Measurements from ENCODE around the gene STAC3.
"Not testable (repeated sequence)": the region's sequence is repeated elsewhere in the genome, so short reads cannot be mapped to it uniquely, and the experiment has no call there.

STAC3 gene

GRCh38 chr12:57250956-57251355, at the start of gene STAC3:
TSS of gene STAC3 (minus strand) at chr12:57251187. CDS start at chr12:57249636, 1,551 bp downstream.
- TF ChIP-seq, protein P1, sequence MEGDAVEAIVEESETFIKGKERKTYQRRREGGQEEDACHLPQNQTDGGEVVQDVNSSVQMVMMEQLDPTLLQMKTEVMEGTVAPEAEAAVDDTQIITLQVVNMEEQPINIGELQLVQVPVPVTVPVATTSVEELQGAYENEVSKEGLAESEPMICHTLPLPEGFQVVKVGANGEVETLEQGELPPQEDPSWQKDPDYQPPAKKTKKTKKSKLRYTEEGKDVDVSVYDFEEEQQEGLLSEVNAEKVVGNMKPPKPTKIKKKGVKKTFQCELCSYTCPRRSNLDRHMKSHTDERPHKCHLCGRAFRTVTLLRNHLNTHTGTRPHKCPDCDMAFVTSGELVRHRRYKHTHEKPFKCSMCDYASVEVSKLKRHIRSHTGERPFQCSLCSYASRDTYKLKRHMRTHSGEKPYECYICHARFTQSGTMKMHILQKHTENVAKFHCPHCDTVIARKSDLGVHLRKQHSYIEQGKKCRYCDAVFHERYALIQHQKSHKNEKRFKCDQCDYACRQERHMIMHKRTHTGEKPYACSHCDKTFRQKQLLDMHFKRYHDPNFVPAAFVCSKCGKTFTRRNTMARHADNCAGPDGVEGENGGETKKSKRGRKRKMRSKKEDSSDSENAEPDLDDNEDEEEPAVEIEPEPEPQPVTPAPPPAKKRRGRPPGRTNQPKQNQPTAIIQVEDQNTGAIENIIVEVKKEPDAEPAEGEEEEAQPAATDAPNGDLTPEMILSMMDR (IDR thresholded peaks at IDR 0.05; ENCODE audit: low read depth, low read length) = no peak
- DNase-seq (ENCODE audit: low read depth in 2 of 2) = no peak
- no peak within 1 kb of the TSS for H3K4me3 ChIP-seq (replicated peaks in 1 of 2; ENCODE audit: low read depth in 2 of 2, low read length in 2 of 2)

GRCh38 chr12:57299514-57300016, 48.6 kb upstream of the STAC3 start:
- TF ChIP-seq, protein P1 (IDR thresholded peaks at IDR 0.05; ENCODE audit: low read depth, low read length) = no peak
- H3K4me3 ChIP-seq (replicated peaks in 1 of 2; ENCODE audit: low read depth in 2 of 2, low read length in 2 of 2) = no peak overlapping the region
- no peak for DNase-seq (ENCODE audit: low read depth in 2 of 2)

DNA sequence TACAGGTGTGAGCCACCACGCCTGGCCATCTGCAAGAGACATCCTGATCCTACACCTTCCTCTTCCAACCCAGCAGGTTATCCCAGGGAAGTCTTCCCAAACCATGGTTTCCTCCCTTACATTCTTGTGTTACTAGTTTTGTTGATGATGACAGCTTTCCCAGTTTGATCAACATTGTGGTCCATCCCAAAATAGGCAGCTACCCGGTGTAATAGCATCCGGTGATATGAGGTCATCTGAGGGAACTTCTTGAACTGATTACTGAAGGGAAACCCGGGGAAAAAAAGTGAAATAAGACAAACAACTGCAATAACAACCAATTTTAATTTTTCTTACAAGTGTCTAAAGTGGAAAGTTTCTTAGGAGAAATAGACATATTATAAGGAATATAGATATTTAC, 45.3 kb upstream of the STAC3 start:
- TF ChIP-seq, protein P1 (IDR thresholded peaks at IDR 0.05; ENCODE audit: low read depth, low read length) = no peak
- H3K4me3 ChIP-seq (replicated peaks in 1 of 2; ENCODE audit: low read depth in 2 of 2, low read length in 2 of 2) = no peak overlapping the region
- DNase-seq (ENCODE audit: low read depth in 2 of 2) = no peak

DNA sequence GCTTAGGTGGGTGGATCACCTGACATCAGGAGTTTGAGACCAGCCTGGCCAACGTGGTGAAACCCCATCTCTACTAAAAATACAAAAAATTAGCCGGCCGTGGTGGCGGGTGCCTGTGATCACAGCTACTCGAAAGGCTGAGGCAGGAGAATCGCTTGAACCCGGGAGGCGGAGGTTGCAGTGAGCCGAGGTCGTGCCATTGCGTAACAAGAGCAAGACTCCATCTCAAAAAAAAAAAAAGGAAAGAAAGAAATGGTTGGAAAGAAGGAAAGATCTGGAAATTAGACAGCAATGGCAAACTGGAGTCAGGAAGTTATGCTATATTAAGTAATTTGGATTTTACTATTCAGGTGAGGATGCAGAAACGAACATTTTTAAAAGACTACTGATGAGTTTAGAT, 31.1 kb upstream of the STAC3 start:
- DNase-seq (ENCODE audit: low read depth in 2 of 2); H3K4me3 ChIP-seq (replicated peaks in 1 of 2; ENCODE audit: low read depth in 2 of 2, low read length in 2 of 2): not testable (repeated sequence)

DNA sequence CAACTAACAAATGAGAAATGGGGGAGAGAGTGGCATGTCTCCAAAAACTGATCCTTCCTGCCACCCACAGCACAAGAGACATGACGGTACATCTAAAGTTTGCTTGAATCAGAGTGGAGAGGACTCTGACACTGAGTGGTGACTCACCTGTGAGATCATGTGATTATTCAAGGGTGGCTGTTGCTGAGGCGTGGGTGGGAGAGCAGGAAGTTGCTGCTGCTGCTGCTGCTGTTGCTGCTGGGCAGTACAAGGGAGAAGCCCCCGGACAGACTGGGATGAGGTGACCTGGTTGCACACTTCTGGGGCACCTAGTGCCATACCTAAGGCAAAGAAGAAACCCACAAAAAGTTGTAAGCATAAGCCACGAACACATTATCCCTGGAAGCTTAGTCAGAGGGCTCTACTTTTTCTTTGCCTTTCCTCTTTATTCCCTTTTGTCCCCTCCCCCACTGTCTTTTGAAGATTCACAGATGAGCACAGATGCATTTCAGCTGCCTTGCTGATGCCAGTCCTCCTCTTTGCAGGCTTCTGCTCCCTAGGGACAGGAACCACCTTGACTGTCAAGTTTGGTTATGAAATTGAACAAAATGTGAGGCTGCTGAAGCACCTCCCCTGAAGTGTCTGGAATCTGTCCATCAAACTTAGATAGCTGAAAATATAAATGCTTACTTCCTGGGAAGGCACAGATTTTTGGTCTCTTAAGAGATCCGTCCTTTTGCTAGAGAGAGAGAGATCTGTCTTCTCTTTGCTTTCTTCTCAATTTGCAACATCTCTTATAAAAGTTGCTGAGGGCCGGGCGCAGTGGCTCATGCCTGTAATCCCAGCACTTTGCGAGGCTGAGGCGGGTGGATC, 29.4 kb upstream of the STAC3 start:
- TF ChIP-seq, protein P1 (IDR thresholded peaks at IDR 0.05; ENCODE audit: low read depth, low read length) = no peak
- peak overlapping the region in 1 of 2 donors; percentile 28 for H3K4me3 ChIP-seq (replicated peaks in 1 of 2; ENCODE audit: low read depth in 2 of 2, low read length in 2 of 2)
- peak; percentile 87 to 96 for DNase-seq (ENCODE audit: low read depth in 2 of 2)

GRCh38 chr12:57278465-57279381, 27.7 kb upstream of the STAC3 start:
- DNase-seq (ENCODE audit: low read depth in 2 of 2) = no peak
- TF ChIP-seq, protein P1 (IDR thresholded peaks at IDR 0.05; ENCODE audit: low read depth, low read length) = no peak
- no peak overlapping the region for H3K4me3 ChIP-seq (replicated peaks in 1 of 2; ENCODE audit: low read depth in 2 of 2, low read length in 2 of 2)

All from cardiac fibroblast (primary cell).